Pancreas (tissue), 10 donors: ENCODE data around the gene TLCD3B. TPM values are rescaled to one million over a fixed set of nuclear protein-coding genes. Genes with fewer than 3 reads are reported as not detected.

ENCODE experiments used
- ATAC-seq, 4 donors: fragments of 200-7000 bp; cut with Tn5 transposase; one replicate each; pipeline versions ENCODE4 v1.8.0 to v1.9.1; 2020; ENCODE audit warnings: mild to moderate bottlenecking in 4 of 4, moderate library complexity in 4 of 4
- DNase-seq, 6 donors: peaks; one replicate each; pipeline ENCODE4 v3.0.0-alpha.2; 2020
- FAIRE-seq: peaks from 2 replicates; lab custom pipeline; 2012; peaks lifted over from hg19 to GRCh38; lab: Jason Lieb, UNC
- H3K27ac ChIP-seq, 4 donors: fragments of 200-600 bp; sonication (generic); 1 replicate in 3 of 4; 2 replicates in 1 of 4; pipeline versions ENCODE4 v1.5.0 to v1.8.0; 2020
- H3K27me3 ChIP-seq, 4 donors: fragments of 200-600 bp; one replicate each; pipeline ENCODE4 v1.8.0; 2021
- H3K36me3 ChIP-seq, 3 donors: fragments of 200-600 bp; sonication (generic) in 1 of 3; one replicate each; pipeline versions ENCODE4 v1.5.0 to v1.8.0; 2020 to 2021
- H3K4me1 ChIP-seq, 3 donors: fragments of 200-600 bp; one replicate each; pipeline ENCODE4 v1.8.0; 2021
- H3K4me3 ChIP-seq, 4 donors: fragments of 200-600 bp; sonication (generic) in 2 of 4; one replicate each; pipeline versions ENCODE4 v1.5.0 to v1.8.0; 2020 to 2021
- H3K9me3 ChIP-seq, 4 donors: fragments of 200-600 bp; one replicate each; pipeline ENCODE4 v1.8.0; 2021
- WGBS, 2 donors: extraction: QIAGEN DNeasy Blood & Tissue Kit; methylation state at CpG; one replicate each; pipeline ENCODE4 v1.1.7; 2013; 5-methylcytosine and 5-hydroxymethylcytosine counted together
- intact Hi-C, 3 donors: fragments of 100-400 bp; cut with DNase I; formaldehyde crosslinking; loops; one replicate each; pipeline versions ENCODE4 v1.11.1 to v1.14.2; 2022
- polyA plus RNA-seq, 2 donors: library from polyadenylated mRNA; stranded (reverse); fragments of 200-250 nt; gene quantifications; one replicate each; pipeline ENCODE4 v1.2.3, GENCODE V29; 2013
- total RNA-seq, 6 donors: library from RNA; stranded (reverse); fragmentation: NEBNext Ultra II Directional in 4 of 6; extraction: Animal tissue kit (Norgen Biotek cat#: 25700) in 4 of 6; gene quantifications; one replicate each; pipeline versions ENCODE4 v1.2.1 to v1.2.4, GENCODE V29; 2021 to 2023
- TF ChIP-seq, protein P1 (sequence below), 4 donors: fragments of 200-600 bp; sonication (generic) in 3 of 4; IDR thresholded peaks; one replicate each; pipeline versions ENCODE4 v1.5.0 to v1.8.0; 2021; ENCODE audit warnings: antibody characterized with exemption in 4 of 4
- donor health status: healthy with polysubstance abuse.
- donor health status: DM: no; HTN: no; CAD: no; lungs with moderate emphysema.
- donor health status: DM: no; HTN: no; CAD: no.
- donor health status: control.
- donor health status: control.
- donor health status: Bipolar disorder and iron deficiency.
- donor health status: DM: yes; HTN: yes; CAD: no.
- donor health status: DM: no; HTN: no; CAD: no.
- donor health status: DM: no; HTN: no; CAD: no.
- donor health status: DM: yes; HTN: yes; CAD: no.

The TLCD3B gene
- total and polyA plus RNA-seq, 8 donors, result 0.20 to 2.1 (median 0.28) TPM; not detected in 3

DNA sequence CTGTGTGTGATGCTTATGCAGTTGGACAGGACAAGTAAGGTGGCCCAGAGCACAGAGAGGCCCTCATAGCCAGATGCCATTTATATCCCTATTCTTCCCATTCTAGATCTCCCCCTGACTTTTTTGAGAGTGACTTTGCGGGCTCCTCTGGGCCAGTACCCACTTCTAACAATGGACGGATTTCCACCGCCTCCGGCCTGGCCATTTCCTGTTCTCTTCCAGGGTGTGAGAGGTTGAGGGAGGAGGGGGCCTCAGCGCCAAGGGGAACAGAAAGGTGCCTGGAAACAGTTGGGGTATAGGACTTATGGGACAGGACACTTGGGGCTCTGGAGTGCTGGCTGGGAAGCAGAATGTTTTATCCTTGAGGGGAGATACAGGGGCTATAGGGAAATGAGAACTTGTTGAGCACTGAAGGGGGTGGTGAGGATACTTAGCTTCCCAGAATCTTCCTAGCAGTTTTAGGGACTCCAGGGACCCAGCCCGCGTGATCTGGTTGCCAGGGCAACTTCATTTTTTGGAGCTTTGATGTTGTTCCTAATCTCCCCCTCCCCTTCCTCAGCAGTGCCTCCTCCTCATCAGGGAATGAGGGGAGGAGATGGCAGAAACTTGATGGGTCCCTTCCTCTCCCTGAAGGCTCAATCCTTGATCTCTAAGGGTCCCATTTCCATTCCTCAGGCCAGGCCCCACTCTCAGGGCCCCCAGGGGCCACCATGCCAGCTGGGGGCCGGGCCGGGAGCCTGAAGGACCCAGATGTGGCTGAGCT, 53.8 kb downstream of the TLCD3B start:
- ATAC-seq, result no peak
- Histone ChIP-seq H3K4me3 (no peak overlapping the region), H3K4me1 (peaks cover 0 to 17% (median 9%) of the 10 kb centered on the region in 3 donors), H3K27me3 (no peaks in the 10 kb centered on the region), H3K9me3 (no peaks in the 10 kb centered on the region), H3K27ac (no peak overlapping the region), H3K36me3 (peaks cover 6 to 37% (median 14%) of the 10 kb centered on the region in 3 donors)
- intact Hi-C loops, result no loop called here
- TF ChIP-seq, protein P1, sequence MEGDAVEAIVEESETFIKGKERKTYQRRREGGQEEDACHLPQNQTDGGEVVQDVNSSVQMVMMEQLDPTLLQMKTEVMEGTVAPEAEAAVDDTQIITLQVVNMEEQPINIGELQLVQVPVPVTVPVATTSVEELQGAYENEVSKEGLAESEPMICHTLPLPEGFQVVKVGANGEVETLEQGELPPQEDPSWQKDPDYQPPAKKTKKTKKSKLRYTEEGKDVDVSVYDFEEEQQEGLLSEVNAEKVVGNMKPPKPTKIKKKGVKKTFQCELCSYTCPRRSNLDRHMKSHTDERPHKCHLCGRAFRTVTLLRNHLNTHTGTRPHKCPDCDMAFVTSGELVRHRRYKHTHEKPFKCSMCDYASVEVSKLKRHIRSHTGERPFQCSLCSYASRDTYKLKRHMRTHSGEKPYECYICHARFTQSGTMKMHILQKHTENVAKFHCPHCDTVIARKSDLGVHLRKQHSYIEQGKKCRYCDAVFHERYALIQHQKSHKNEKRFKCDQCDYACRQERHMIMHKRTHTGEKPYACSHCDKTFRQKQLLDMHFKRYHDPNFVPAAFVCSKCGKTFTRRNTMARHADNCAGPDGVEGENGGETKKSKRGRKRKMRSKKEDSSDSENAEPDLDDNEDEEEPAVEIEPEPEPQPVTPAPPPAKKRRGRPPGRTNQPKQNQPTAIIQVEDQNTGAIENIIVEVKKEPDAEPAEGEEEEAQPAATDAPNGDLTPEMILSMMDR (IDR thresholded peaks at IDR 0.05), result no peak
- no peak for FAIRE-seq
- WGBS, 2 donors, result 86 to 87% methylated on average over 9 of the region's 9 CpGs
- DNase-seq, result no peak

DNA sequence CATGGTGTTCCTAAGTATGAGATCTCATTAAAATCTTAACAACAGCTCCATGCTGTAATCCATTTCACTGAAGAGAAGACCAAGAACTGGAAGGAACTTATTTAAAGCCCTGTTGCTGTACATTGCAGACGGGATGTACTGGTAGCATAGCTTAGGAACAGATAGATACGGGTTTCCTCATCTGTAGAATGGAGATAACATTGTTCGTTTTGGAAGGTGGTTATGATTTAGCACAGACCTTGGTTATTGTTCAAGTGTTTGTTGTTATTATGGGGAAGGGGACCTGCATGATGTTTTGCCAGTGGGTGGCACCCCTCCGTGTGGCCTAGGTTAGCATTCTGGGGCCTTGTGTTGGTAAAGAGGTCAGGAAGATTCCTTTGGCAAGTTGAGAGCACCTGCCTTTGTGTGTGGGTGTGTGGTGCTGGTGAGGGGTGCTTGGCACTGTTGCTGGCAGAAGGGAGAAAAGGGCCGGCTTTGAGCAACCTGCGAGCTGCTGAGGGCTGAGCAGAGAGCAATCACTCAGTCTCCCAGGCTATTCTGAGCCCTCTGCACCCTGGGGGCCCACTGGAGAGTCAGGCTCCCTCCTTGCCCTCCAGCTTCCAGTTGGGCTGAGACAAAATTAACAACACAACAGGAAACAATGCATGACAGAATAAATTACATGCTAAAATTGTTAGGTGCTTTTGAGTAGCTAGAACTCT, 55.1 kb downstream of the TLCD3B start:
- FAIRE-seq (no peak), DNase-seq (no peak), ATAC-seq (no peak)
- Histone ChIP-seq H3K4me1 (peaks cover 0 to 17% (median 9%) of the 10 kb centered on the region in 3 donors), H3K9me3 (no peaks in the 10 kb centered on the region), H3K27me3 (no peaks in the 10 kb centered on the region), H3K36me3 (peaks cover 6 to 25% (median 7%) of the 10 kb centered on the region in 3 donors), H3K4me3 (peak overlapping the region in 2 of 4 donors; percentile 90 to 93), H3K27ac (no peak overlapping the region)
- WGBS, 2 donors, result 13 to 14% methylated on average over 6 of the region's 6 CpGs
- TF ChIP-seq, protein P1 (IDR thresholded peaks at IDR 0.05), result no peak
- intact Hi-C loops, result no loop called here

- Histone ChIP-seq H3K4me1 (peaks cover 0 to 17% (median 9%) of the 10 kb centered on the region in 3 donors), H3K36me3 (peaks cover 6 to 17% (median 7%) of the 10 kb centered on the region in 3 donors), H3K27ac (peak overlapping the region in 1 of 4 donors; percentile 71), H3K27me3 (no peaks in the 10 kb centered on the region), H3K9me3 (no peaks in the 10 kb centered on the region), H3K4me3 (peak overlapping the region in 3 of 4 donors; percentile 73 to 93 (median 90))
- no peak for ATAC-seq
- 45 to 53% methylated on average over 5 of the region's 5 CpGs for WGBS, 2 donors
- intact Hi-C loops, result no loop called here
- DNase-seq, result no peak
- TF ChIP-seq, protein P1 (IDR thresholded peaks at IDR 0.05), result no peak
- FAIRE-seq, result no peak
Measured at GRCh38 chr16:29975134-29975538, 55.9 kb downstream of the TLCD3B start.

Other genes with a start within 250 kb of the TLCD3B start
- gene KIF22, start 240.5 kb downstream of the TLCD3B start, total RNA-seq, result 10 to 100 TPM in 4 of 6 donors, 1 to 10 TPM in 2; 7.7 to 17.4 (median 11.0) TPM
- gene KIF22, start 240.5 kb downstream of the TLCD3B start, polyA plus RNA-seq, result 10 to 100 TPM; 43.1 to 51.2 TPM
- 100 to 1,000 TPM in 1 of 6 donors, 10 to 100 TPM in 5; 84.8 to 122 (median 96.2) TPM for gene MAZ, start 224.7 kb downstream of the TLCD3B start, total RNA-seq
- 100 to 1,000 TPM in 1 of 2 donors, 10 to 100 TPM in 1; 94.1 to 107 TPM for gene MAZ, start 224.7 kb downstream of the TLCD3B start, polyA plus RNA-seq
- gene PRRT2, start 219.1 kb downstream of the TLCD3B start, total RNA-seq, result 1 to 10 TPM in 1 of 6 donors, under 1 TPM in 5; 0.35 to 1.2 (median 0.45) TPM
- 1 to 10 TPM; 2.6 to 3.2 TPM for gene PRRT2, start 219.1 kb downstream of the TLCD3B start, polyA plus RNA-seq
- 10 to 100 TPM in 3 of 6 donors, 1 to 10 TPM in 3; 8.1 to 14.5 (median 10.4) TPM for gene PAGR1, start 215.1 kb downstream of the TLCD3B start, total RNA-seq
- gene PAGR1, start 215.1 kb downstream of the TLCD3B start, polyA plus RNA-seq, result 10 to 100 TPM; 34.5 to 34.7 TPM
- 100 to 1,000 TPM in 2 of 6 donors, 10 to 100 TPM in 4; 58.8 to 123 (median 77.5) TPM for gene MVP, start 210.8 kb downstream of the TLCD3B start, total RNA-seq
- 100 to 1,000 TPM; 119 to 179 TPM for gene MVP, start 210.8 kb downstream of the TLCD3B start, polyA plus RNA-seq
- 10 to 100 TPM; 31.9 to 50.9 (median 37.3) TPM for gene CDIPT, start 168.0 kb downstream of the TLCD3B start, total RNA-seq
- gene CDIPT, start 168.0 kb downstream of the TLCD3B start, polyA plus RNA-seq, result 10 to 100 TPM; 52.7 to 69.8 TPM
- gene SEZ6L2, start 131.7 kb downstream of the TLCD3B start, total RNA-seq, result 10 to 100 TPM; 14.7 to 29.4 (median 18.3) TPM
- gene SEZ6L2, start 131.7 kb downstream of the TLCD3B start, polyA plus RNA-seq, result 10 to 100 TPM; 12.6 to 38.8 TPM
- 10 to 100 TPM in 1 of 6 donors, 1 to 10 TPM in 5; 3.8 to 11.2 (median 7.1) TPM for gene ASPHD1, start 130.8 kb downstream of the TLCD3B start, total RNA-seq
- gene ASPHD1, start 130.8 kb downstream of the TLCD3B start, polyA plus RNA-seq, result 10 to 100 TPM; 11.9 to 21.2 TPM
- 10 to 100 TPM in 1 of 6 donors, 1 to 10 TPM in 5; 7.7 to 15.8 (median 9.0) TPM for gene KCTD13, start 105.0 kb downstream of the TLCD3B start, total RNA-seq
- gene KCTD13, start 105.0 kb downstream of the TLCD3B start, polyA plus RNA-seq, result 10 to 100 TPM; 19.3 to 20.5 TPM
- 10 to 100 TPM; 58.3 to 79.8 (median 68.1) TPM for gene TMEM219, start 69.2 kb downstream of the TLCD3B start, total RNA-seq
- 100 to 1,000 TPM; 112 to 114 TPM for gene TMEM219, start 69.2 kb downstream of the TLCD3B start, polyA plus RNA-seq
- gene TAOK2, start 57.4 kb downstream of the TLCD3B start, total RNA-seq, result 10 to 100 TPM; 13.5 to 26.1 (median 16.1) TPM
- gene TAOK2, start 57.4 kb downstream of the TLCD3B start, polyA plus RNA-seq, result 10 to 100 TPM; 28.7 to 41.1 TPM
- 1 to 10 TPM; 4.4 to 9.5 (median 6.2) TPM for gene HIRIP3, start 35.7 kb downstream of the TLCD3B start, total RNA-seq
- 10 to 100 TPM in 1 of 2 donors, 1 to 10 TPM in 1; 9.5 to 16.8 TPM for gene HIRIP3, start 35.7 kb downstream of the TLCD3B start, polyA plus RNA-seq
- gene INO80E, start 35.0 kb downstream of the TLCD3B start, total RNA-seq, result 10 to 100 TPM; 24.0 to 46.8 (median 30.1) TPM
- gene INO80E, start 35.0 kb downstream of the TLCD3B start, polyA plus RNA-seq, result 100 to 1,000 TPM in 1 of 2 donors, 10 to 100 TPM in 1; 51.0 to 113 TPM
- 1 to 10 TPM in 1 of 6 donors, under 1 TPM in 5; 0.19 to 1.9 (median 0.40) TPM for gene DOC2A, start 20.2 kb downstream of the TLCD3B start, total RNA-seq
- gene DOC2A, start 20.2 kb downstream of the TLCD3B start, polyA plus RNA-seq, result 1 to 10 TPM; 2.6 to 4.4 TPM
- not detected for gene C16orf92, start 8.1 kb downstream of the TLCD3B start, total RNA-seq
- gene C16orf92, start 8.1 kb downstream of the TLCD3B start, polyA plus RNA-seq, result not detected
- gene ALDOA, start 34.5 kb upstream of the TLCD3B start, total RNA-seq, result 100 to 1,000 TPM; 234 to 425 (median 329) TPM
- 100 to 1,000 TPM; 304 to 349 TPM for gene ALDOA, start 34.5 kb upstream of the TLCD3B start, polyA plus RNA-seq
- gene PPP4C, start 44.7 kb upstream of the TLCD3B start, total RNA-seq, result 10 to 100 TPM; 21.7 to 43.2 (median 27.1) TPM
- 10 to 100 TPM; 47.2 to 53.7 TPM for gene PPP4C, start 44.7 kb upstream of the TLCD3B start, polyA plus RNA-seq
- gene TBX6, start 60.7 kb upstream of the TLCD3B start, total RNA-seq, result 1 to 10 TPM; 1.3 to 3.0 (median 1.7) TPM
- gene TBX6, start 60.7 kb upstream of the TLCD3B start, polyA plus RNA-seq, result 1 to 10 TPM; 2.3 to 3.6 TPM
- 10 to 100 TPM; 18.6 to 57.1 (median 35.5) TPM for gene YPEL3, start 64.9 kb upstream of the TLCD3B start, total RNA-seq
- gene YPEL3, start 64.9 kb upstream of the TLCD3B start, polyA plus RNA-seq, result 100 to 1,000 TPM; 127 to 134 TPM
- 1 to 10 TPM in 4 of 6 donors, under 1 TPM in 2; 0.41 to 3.5 (median 1.3) TPM for gene GDPD3, start 82.3 kb upstream of the TLCD3B start, total RNA-seq
- gene GDPD3, start 82.3 kb upstream of the TLCD3B start, polyA plus RNA-seq, result 1 to 10 TPM; 3.6 to 7.4 TPM
- gene MAPK3, start 91.9 kb upstream of the TLCD3B start, total RNA-seq, result 10 to 100 TPM; 19.8 to 34.1 (median 22.8) TPM
- gene MAPK3, start 91.9 kb upstream of the TLCD3B start, polyA plus RNA-seq, result 10 to 100 TPM; 24.4 to 38.2 TPM
- 10 to 100 TPM in 3 of 6 donors, 1 to 10 TPM in 3; 2.1 to 26.4 (median 9.7) TPM for gene CORO1A, start 152.3 kb upstream of the TLCD3B start, total RNA-seq
- gene CORO1A, start 152.3 kb upstream of the TLCD3B start, polyA plus RNA-seq, result 10 to 100 TPM; 12.2 to 14.9 TPM
- 10 to 100 TPM; 17.3 to 39.1 (median 30.6) TPM for gene BOLA2B, start 162.4 kb upstream of the TLCD3B start, total RNA-seq
- gene BOLA2B, start 162.4 kb upstream of the TLCD3B start, polyA plus RNA-seq, result 100 to 1,000 TPM in 1 of 2 donors, 10 to 100 TPM in 1; 77.2 to 138 TPM
- gene SLX1A, start 162.6 kb upstream of the TLCD3B start, total RNA-seq, result 10 to 100 TPM in 4 of 6 donors, 1 to 10 TPM in 2; 9.0 to 25.0 (median 14.0) TPM
- 10 to 100 TPM; 61.8 to 63.8 TPM for gene SLX1A, start 162.6 kb upstream of the TLCD3B start, polyA plus RNA-seq
- 10 to 100 TPM in 1 of 6 donors, 1 to 10 TPM in 5; 1.0 to 14.7 (median 4.8) TPM for gene SULT1A3, start 168.0 kb upstream of the TLCD3B start, total RNA-seq
- gene SULT1A3, start 168.0 kb upstream of the TLCD3B start, polyA plus RNA-seq, result 100 to 1,000 TPM in 1 of 2 donors, 10 to 100 TPM in 1; 64.5 to 106 TPM
- gene NPIPB13, start 217.2 kb upstream of the TLCD3B start, total RNA-seq, result 10 to 100 TPM in 1 of 6 donors, 1 to 10 TPM in 4, under 1 TPM in 1; 0.70 to 14.4 (median 5.3) TPM
- 1 to 10 TPM; 6.9 to 10.0 TPM for gene NPIPB13, start 217.2 kb upstream of the TLCD3B start, polyA plus RNA-seq